DND-41 (cell line): ENCODE data around the gene ROBO4.

Source experiments
- CTCF ChIP-seq: IDR thresholded peaks from 2 replicates; pipeline ENCODE4 v1.5.1; 2012; ENCODE audit warnings: borderline replicate concordance, low read length, moderate library complexity, mild to moderate bottlenecking; ENCODE audit not compliant: poor library complexity, severe bottlenecking; ENCODE audit errors: extremely low read depth
- EZH2 ChIP-seq: IDR thresholded peaks from 3 replicates; pipeline ENCODE4 v1.6.1; 2012; ENCODE audit warnings: borderline replicate concordance, low read depth, mild to moderate bottlenecking, moderate library complexity, low read length, inconsistent platforms; ENCODE audit not compliant: severe bottlenecking

GRCh38 chr11:124919898-124920297, 22.2 kb upstream of the ROBO4 start:
- no peak for TF ChIP-seq EZH2
- TF ChIP-seq CTCF: no peak
